ENCODE measurements around the gene ITM2C.

Gene ITM2C

DNA sequence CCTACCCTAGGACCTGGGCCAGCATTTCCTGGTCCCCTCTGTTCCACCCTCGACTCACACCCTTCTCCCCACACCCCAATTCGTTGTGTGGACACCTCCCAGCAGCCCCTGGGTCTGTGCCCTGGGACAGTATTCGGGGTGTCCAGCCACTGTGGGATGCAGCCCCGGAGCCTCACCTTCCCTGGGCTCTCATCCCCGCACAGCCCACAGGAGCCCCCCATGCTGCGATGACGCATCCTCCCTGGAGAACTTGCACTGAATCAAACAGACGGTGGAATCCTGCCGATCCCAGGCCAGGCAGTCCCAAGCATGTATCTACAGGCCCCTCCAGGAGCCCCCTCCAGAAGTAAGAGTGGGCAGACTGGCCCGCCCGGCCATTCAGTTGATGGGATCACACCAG lies 9.7 kb downstream of the ITM2C start:
- peaks cover 80% of the 10 kb centered on the region for H3K36me3 ChIP-seq (ENCODE audit: control insufficient read depth, insufficient read depth, low read length)
- WGBS, 2 experiments (ENCODE audit: insufficient coverage in 2 of 2): 94 to 100% methylated on average over 11 of the region's 11 CpGs

GRCh38 chr2:230874876-230875275 lies 10.1 kb downstream of the ITM2C start:
- peaks cover 38% of the 10 kb centered on the region for H3K4me1 ChIP-seq (ENCODE audit: control insufficient read depth, insufficient read depth, low read length, poor library complexity, severe bottlenecking)
- peaks cover 84% of the 10 kb centered on the region for H3K36me3 ChIP-seq (ENCODE audit: control insufficient read depth, insufficient read depth, low read length)
- no peak overlapping the region for H3K27ac ChIP-seq (ENCODE audit: low read depth, low read length, severe bottlenecking)
- WGBS, 2 experiments (ENCODE audit: insufficient coverage in 2 of 2): 96 to 99% methylated on average over 10 of the region's 10 CpGs
- no peaks in the 10 kb centered on the region for H3K9me3 ChIP-seq (ENCODE audit: control insufficient read depth, low read length)
- H3K4me3 ChIP-seq (ENCODE audit: extremely low read depth, insufficient read depth, low read length, poor library complexity, severe bottlenecking): no peak overlapping the region

More for the DNA sequence above, 9.7 kb downstream of the ITM2C start:
- Histone ChIP-seq H3K4me1 (ENCODE audit: control insufficient read depth, insufficient read depth, low read length, poor library complexity, severe bottlenecking) (peaks cover 42% of the 10 kb centered on the region), H3K9me3 (ENCODE audit: control insufficient read depth, low read length) (no peaks in the 10 kb centered on the region), H3K4me3 (ENCODE audit: extremely low read depth, insufficient read depth, low read length, poor library complexity, severe bottlenecking) (no peak overlapping the region), H3K27ac (ENCODE audit: low read depth, low read length, severe bottlenecking) (no peak overlapping the region)

DNA sequence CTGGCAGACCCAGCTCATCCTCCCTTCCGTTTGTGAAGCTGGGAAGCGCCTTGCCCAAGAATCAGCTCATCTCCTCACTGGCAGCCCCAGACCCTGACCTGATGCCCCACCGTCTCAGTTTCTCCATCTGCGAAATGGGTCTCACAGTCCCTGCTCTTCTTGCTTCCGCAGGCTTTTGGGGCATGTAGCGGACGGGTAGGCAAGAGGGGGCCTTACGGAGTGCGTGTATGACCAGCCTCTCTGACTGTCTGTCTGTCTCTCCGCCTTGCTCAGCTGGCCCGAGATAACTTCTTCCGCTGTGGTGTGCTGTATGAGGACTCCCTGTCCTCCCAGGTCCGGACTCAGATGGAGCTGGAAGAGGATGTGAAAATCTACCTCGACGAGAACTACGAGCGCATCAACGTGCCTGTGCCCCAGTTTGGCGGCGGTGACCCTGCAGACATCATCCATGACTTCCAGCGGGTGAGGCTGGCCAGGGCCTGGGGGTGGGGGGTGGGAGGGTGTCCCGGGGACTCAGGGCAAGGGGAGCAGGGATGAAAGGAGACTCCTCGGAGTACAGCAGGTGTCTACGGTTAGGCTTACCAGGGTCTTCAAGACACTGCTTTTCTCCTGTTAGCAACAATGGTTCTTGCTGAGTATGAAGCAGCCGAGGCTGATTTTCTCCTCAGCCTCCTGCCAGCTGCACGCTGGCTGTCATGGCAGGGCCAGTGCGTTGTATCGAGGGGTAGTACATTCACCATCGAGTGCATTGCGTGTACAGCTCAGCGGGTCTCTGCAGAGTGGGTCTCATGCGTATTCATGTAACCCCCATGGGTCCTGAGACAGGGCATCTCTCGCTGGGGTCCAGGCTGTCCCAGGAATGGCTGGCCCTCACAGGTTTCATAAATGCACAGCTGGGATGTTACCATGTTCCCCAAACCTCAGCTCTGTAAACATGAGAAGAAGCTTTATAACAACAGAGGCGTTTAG lies 10.9 kb downstream of the ITM2C start:
- H3K4me3 ChIP-seq (ENCODE audit: extremely low read depth, insufficient read depth, low read length, poor library complexity, severe bottlenecking): no peak overlapping the region
- H3K4me1 ChIP-seq (ENCODE audit: control insufficient read depth, insufficient read depth, low read length, poor library complexity, severe bottlenecking): peaks cover 31% of the 10 kb centered on the region
- no peak overlapping the region for H3K27ac ChIP-seq (ENCODE audit: low read depth, low read length, severe bottlenecking)
- peaks cover 90% of the 10 kb centered on the region for H3K36me3 ChIP-seq (ENCODE audit: control insufficient read depth, insufficient read depth, low read length)
- no peaks in the 10 kb centered on the region for H3K9me3 ChIP-seq (ENCODE audit: control insufficient read depth, low read length)
- WGBS, 2 experiments (ENCODE audit: insufficient coverage in 2 of 2): 96 to 98% methylated on average over 24 to 33 of the region's 34 CpGs

DNA sequence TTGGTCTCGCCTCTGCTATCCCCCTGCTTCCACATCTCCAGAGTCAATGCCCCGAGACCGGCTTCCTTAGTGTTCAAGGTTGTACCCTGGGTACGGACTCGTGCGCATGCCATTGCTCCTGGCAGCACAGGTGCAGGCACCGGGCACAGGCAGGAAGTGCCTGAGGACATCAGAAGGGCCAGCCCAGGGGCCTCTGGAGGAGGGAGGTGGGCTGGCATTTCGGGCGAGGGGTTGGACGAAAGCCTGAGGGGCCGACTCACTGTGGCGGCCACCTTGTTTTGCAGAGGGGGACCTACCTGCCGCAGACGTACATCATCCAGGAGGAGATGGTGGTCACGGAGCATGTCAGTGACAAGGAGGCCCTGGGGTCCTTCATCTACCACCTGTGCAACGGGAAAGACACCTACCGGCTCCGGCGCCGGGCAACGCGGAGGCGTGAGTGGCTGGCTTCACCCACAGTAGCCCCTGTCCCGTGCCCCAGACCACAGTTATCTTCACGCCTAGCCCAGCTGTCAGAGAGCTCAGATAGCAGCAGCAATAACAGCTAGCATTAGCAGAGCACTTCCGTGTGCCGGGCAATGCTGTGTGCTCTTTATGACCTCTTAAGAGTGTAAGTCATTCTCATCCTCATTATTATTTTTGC lies 12.5 kb downstream of the ITM2C start:
- 96% methylated on average over 27 of the region's 27 CpGs for WGBS, 2 experiments (ENCODE audit: insufficient coverage in 2 of 2)
- Histone ChIP-seq H3K9me3 (ENCODE audit: control insufficient read depth, low read length) (no peaks in the 10 kb centered on the region), H3K4me1 (ENCODE audit: control insufficient read depth, insufficient read depth, low read length, poor library complexity, severe bottlenecking) (peaks cover 16% of the 10 kb centered on the region), H3K27ac (ENCODE audit: low read depth, low read length, severe bottlenecking) (peak overlapping the region; percentile 16), H3K4me3 (ENCODE audit: extremely low read depth, insufficient read depth, low read length, poor library complexity, severe bottlenecking) (no peak overlapping the region), H3K36me3 (ENCODE audit: control insufficient read depth, insufficient read depth, low read length) (peaks cover 80% of the 10 kb centered on the region)

GRCh38 chr2:230877759-230878598 lies 13.2 kb downstream of the ITM2C start:
- Histone ChIP-seq H3K4me3 (ENCODE audit: extremely low read depth, insufficient read depth, low read length, poor library complexity, severe bottlenecking) (no peak overlapping the region), H3K27ac (ENCODE audit: low read depth, low read length, severe bottlenecking) (peak overlapping the region; percentile 16), H3K9me3 (ENCODE audit: control insufficient read depth, low read length) (no peaks in the 10 kb centered on the region), H3K36me3 (ENCODE audit: control insufficient read depth, insufficient read depth, low read length) (peaks cover 73% of the 10 kb centered on the region), H3K4me1 (ENCODE audit: control insufficient read depth, insufficient read depth, low read length, poor library complexity, severe bottlenecking) (peaks cover 14% of the 10 kb centered on the region)
- WGBS, 2 experiments (ENCODE audit: insufficient coverage in 2 of 2): 80 to 91% methylated on average over 17 to 18 of the region's 20 CpGs

GRCh38 chr2:230878599-230879188 lies 14.0 kb downstream of the ITM2C start:
- no peak overlapping the region for H3K4me3 ChIP-seq (ENCODE audit: extremely low read depth, insufficient read depth, low read length, poor library complexity, severe bottlenecking)
- peaks cover 65% of the 10 kb centered on the region for H3K36me3 ChIP-seq (ENCODE audit: control insufficient read depth, insufficient read depth, low read length)
- H3K27ac ChIP-seq (ENCODE audit: low read depth, low read length, severe bottlenecking): no peak overlapping the region
- WGBS, 2 experiments (ENCODE audit: insufficient coverage in 2 of 2): 94 to 99% methylated on average over 7 to 8 of the region's 10 CpGs
- H3K4me1 ChIP-seq (ENCODE audit: control insufficient read depth, insufficient read depth, low read length, poor library complexity, severe bottlenecking): peaks cover 14% of the 10 kb centered on the region
- no peaks in the 10 kb centered on the region for H3K9me3 ChIP-seq (ENCODE audit: control insufficient read depth, low read length)

- H3K4me3 ChIP-seq (ENCODE audit: extremely low read depth, insufficient read depth, low read length, poor library complexity, severe bottlenecking): no peak overlapping the region
- H3K36me3 ChIP-seq (ENCODE audit: control insufficient read depth, insufficient read depth, low read length): peaks cover 59% of the 10 kb centered on the region
- H3K27ac ChIP-seq (ENCODE audit: low read depth, low read length, severe bottlenecking): no peak overlapping the region
- H3K4me1 ChIP-seq (ENCODE audit: control insufficient read depth, insufficient read depth, low read length, poor library complexity, severe bottlenecking): peaks cover 14% of the 10 kb centered on the region
- WGBS, 2 experiments (ENCODE audit: insufficient coverage in 2 of 2): 94 to 99% methylated on average over 11 of the region's 11 CpGs
- no peaks in the 10 kb centered on the region for H3K9me3 ChIP-seq (ENCODE audit: control insufficient read depth, low read length)
Observed at GRCh38 chr2:230879271-230879882, 14.6 kb downstream of the ITM2C start.

- Histone ChIP-seq H3K4me3 (ENCODE audit: extremely low read depth, insufficient read depth, low read length, poor library complexity, severe bottlenecking) (no peak overlapping the region), H3K4me1 (ENCODE audit: control insufficient read depth, insufficient read depth, low read length, poor library complexity, severe bottlenecking) (peaks cover 14% of the 10 kb centered on the region), H3K36me3 (ENCODE audit: control insufficient read depth, insufficient read depth, low read length) (peaks cover 54% of the 10 kb centered on the region), H3K27ac (ENCODE audit: low read depth, low read length, severe bottlenecking) (no peak overlapping the region), H3K9me3 (ENCODE audit: control insufficient read depth, low read length) (no peaks in the 10 kb centered on the region)
- WGBS, 2 experiments (ENCODE audit: insufficient coverage in 2 of 2): 85 to 95% methylated on average over 2 to 3 of the region's 9 CpGs
Observed at GRCh38 chr2:230879891-230880290, 15.1 kb downstream of the ITM2C start.

DNA sequence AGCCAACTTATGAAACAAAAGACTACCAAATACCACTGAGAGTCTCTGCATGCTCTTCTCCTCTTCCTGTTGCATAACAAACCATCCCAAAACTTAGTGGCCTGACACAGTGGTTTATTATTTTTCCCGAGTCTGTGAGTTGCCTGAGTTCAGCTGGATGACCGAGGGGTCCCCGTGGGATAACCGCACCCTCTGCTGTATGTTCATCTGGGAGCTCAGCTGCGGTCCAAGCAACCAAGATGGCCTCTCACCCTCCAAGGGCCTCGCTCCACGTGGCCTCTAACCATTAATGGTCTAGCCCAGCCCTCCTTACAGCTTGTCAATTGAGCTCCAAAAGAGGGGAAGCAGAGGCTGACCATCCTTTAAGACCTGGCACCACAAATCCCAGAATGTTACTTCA lies 17.1 kb downstream of the ITM2C start:
- H3K27ac ChIP-seq (ENCODE audit: low read depth, low read length, severe bottlenecking): no peak overlapping the region
- 76 to 88% methylated on average over 6 to 7 of the region's 7 CpGs for WGBS, 2 experiments (ENCODE audit: insufficient coverage in 2 of 2)
- H3K4me3 ChIP-seq (ENCODE audit: extremely low read depth, insufficient read depth, low read length, poor library complexity, severe bottlenecking): no peak overlapping the region
- H3K36me3 ChIP-seq (ENCODE audit: control insufficient read depth, insufficient read depth, low read length): peaks cover 36% of the 10 kb centered on the region
- peaks cover 20% of the 10 kb centered on the region for H3K4me1 ChIP-seq (ENCODE audit: control insufficient read depth, insufficient read depth, low read length, poor library complexity, severe bottlenecking)
- no peaks in the 10 kb centered on the region for H3K9me3 ChIP-seq (ENCODE audit: control insufficient read depth, low read length)

All from mesodermal cell (in vitro differentiated cells).